Lower leg skin (tissue), 4 donors: ENCODE results near the gene MBD3L3. TPM values are rescaled to one million over a fixed set of nuclear protein-coding genes. Genes with fewer than 3 reads are reported as not detected.
A peak's percentile ranks its signal among the peaks of the same experiment; 100 is the strongest.

Experiments used
- DNase-seq, 2 donors: peaks; one replicate each; pipeline ENCODE4 v3.0.0-alpha.2; 2019; ENCODE audit warnings: low spot score in 2 of 2
- H3K4me3 ChIP-seq: fragments of 200-600 bp; sonication (generic); 2 replicates; pipeline ENCODE4 v1.5.1; 2017; ENCODE audit warnings: mild to moderate bottlenecking, low read depth; ENCODE audit not compliant: poor library complexity, severe bottlenecking
- CTCF ChIP-seq, 3 donors: fragments of 450-650 bp; IDR thresholded peaks; one replicate each; pipeline ENCODE4 v1.5.1; 2016; ENCODE audit warnings: antibody characterized with exemption in 3 of 3, mild to moderate bottlenecking in 3 of 3, moderate library complexity in 2 of 3
- POLR2A ChIP-seq, 2 donors: fragments of 450-650 bp; IDR thresholded peaks; one replicate each; pipeline ENCODE4 v1.6.1; 2016 to 2017; ENCODE audit warnings: antibody characterized with exemption in 2 of 2, mild to moderate bottlenecking in 1 of 2, moderate library complexity in 1 of 2
- WGBS, 2 donors: methylation state at CpG; one replicate each; pipeline ENCODE4 v1.1.5; 2018; 5-methylcytosine and 5-hydroxymethylcytosine counted together
- intact Hi-C: fragments of 100-400 bp; cut with DNase I; formaldehyde crosslinking; loops from one replicate; pipeline ENCODE4 v1.15.0; 2023; ENCODE audit warnings: low total_unique reads
- total RNA-seq, 4 donors: library from RNA; depleted of rRNA; stranded (reverse); fragments of >200 nt; gene quantifications; one replicate each; pipeline ENCODE4 v1.1.0, GENCODE V29; 2016

Gene MBD3L3
- total RNA-seq, 4 donors from 2014 or later, result not detected

GRCh38 chr19:7098701-7099596 is 40.5 kb upstream of the MBD3L3 start:
- TF ChIP-seq CTCF (IDR thresholded peaks at IDR 0.05) (no peak), POLR2A (IDR thresholded peaks at IDR 0.05) (no peak)
- H3K4me3 ChIP-seq, result peak overlapping the region; percentile 61
- intact Hi-C loops, result no loop called here
- DNase-seq, result peak; percentile 92 to 98
- WGBS, 2 donors, result 0 to 1% methylated on average over 77 to 78 of the region's 78 CpGs

GRCh38 chr19:7098096-7098495 is 39.6 kb upstream of the MBD3L3 start:
- TF ChIP-seq POLR2A (IDR thresholded peaks at IDR 0.05) (no peak), CTCF (IDR thresholded peaks at IDR 0.05) (no peak)

GRCh38 chr19:7088999-7089398 is 30.5 kb upstream of the MBD3L3 start:
- H3K4me3 ChIP-seq, result no peak overlapping the region
- intact Hi-C loops, result no loop called here
- DNase-seq, result no peak
- no peak for TF ChIP-seq CTCF (IDR thresholded peaks at IDR 0.05)
- TF ChIP-seq POLR2A (IDR thresholded peaks at IDR 0.05), result no peak
- 90 to 97% methylated on average over 6 of the region's 6 CpGs for WGBS, 2 donors

More at GRCh38 chr19:7098096-7098495, 39.6 kb upstream of the MBD3L3 start:
- DNase-seq, result peak in 1 of 2 donors; percentile 59
- no peak overlapping the region for H3K4me3 ChIP-seq
- WGBS, 2 donors, result 90 to 93% methylated on average over 3 of the region's 3 CpGs
- intact Hi-C loops, result no loop called here

- 95 to 97% methylated on average over 15 of the region's 15 CpGs for WGBS, 2 donors
- intact Hi-C loops, result no loop called here
- no peak overlapping the region for H3K4me3 ChIP-seq
- no peak for DNase-seq
- no peak for TF ChIP-seq POLR2A (IDR thresholded peaks at IDR 0.05)
- no peak for TF ChIP-seq CTCF (IDR thresholded peaks at IDR 0.05)
Observed at GRCh38 chr19:7083076-7083956, 24.8 kb upstream of the MBD3L3 start.

- intact Hi-C loops, result no loop called here
- TF ChIP-seq POLR2A (IDR thresholded peaks at IDR 0.05) (no peak), CTCF (IDR thresholded peaks at IDR 0.05) (no peak)
- DNase-seq, result no peak
- WGBS, 2 donors, result 95 to 98% methylated on average over 2 of the region's 2 CpGs
- H3K4me3 ChIP-seq, result no peak overlapping the region
Observed at GRCh38 chr19:7078008-7078407, 19.5 kb upstream of the MBD3L3 start.
